NCI-H1694 treated with DMSO at 0.1 percent for 48 hours (cell line): ENCODE results near the gene ENKUR.

Experiments
- DNase-seq: peaks from one replicate; lab custom pipeline; 2025; lab: John Stamatoyannopoulos, UW

The ENKUR gene

GRCh38 chr10:24947304-24948097 lies 68.5 kb downstream of the ENKUR start:
- DNase-seq = no peak

GRCh38 chr10:24944512-24945255 lies 71.3 kb downstream of the ENKUR start:
- no peak for DNase-seq

- DNase-seq = no peak
These were observed 77.4 kb downstream of the ENKUR start for GRCh38 chr10:24938525-24938924.

- no peak for DNase-seq
These were observed 77.9 kb downstream of the ENKUR start for GRCh38 chr10:24938076-24938475.

- no peak for DNase-seq
These were observed 80.3 kb downstream of the ENKUR start for GRCh38 chr10:24935504-24936292.
